GM12878 (cell line): ENCODE measurements around the gene DYSF. TPM values are rescaled to one million over a fixed set of nuclear protein-coding genes. Genes with fewer than 3 reads are reported as not detected.

Experiments used
- ATAC-seq: fragments of 200-7000 bp; cut with Tn5 transposase; 3 replicates; pipeline ENCODE4 v1.9.1; 2020; ENCODE audit warnings: mild to moderate bottlenecking, moderate library complexity
- BruUV-seq: library from RNA; stranded (reverse); fragments of 400-500 nt; replicated peaks from 2 replicates; lab custom pipeline; 2021; lab: Mats Ljungman, UMichigan
- CTCF ChIA-PET: fragments of 300-600 bp; sonication (Branson Sonifier 250); formaldehyde crosslinking; extraction: SDS; loops from one replicate; lab custom pipeline; 2021; ENCODE audit warnings: inconsistent platforms; lab: Yijun Ruan, JAX
- POLR2A ChIA-PET: fragments of 350-600 bp; formaldehyde crosslinking; extraction: SDS; loops from one replicate; lab custom pipeline; 2021; ENCODE audit warnings: inconsistent platforms; lab: Charles Lee
- RAD21 ChIA-PET: fragments of 300-600 bp; sonication (Branson Sonifier 250); formaldehyde crosslinking; loops from one replicate; lab custom pipeline; 2023; ENCODE audit warnings: antibody characterized with exemption; ENCODE audit not compliant: unreplicated experiment; lab: Charles Lee
- SMC1A ChIA-PET: fragments of 300-600 bp; sonication (Branson Sonifier 250); formaldehyde crosslinking; loops from one replicate; lab custom pipeline; 2023; ENCODE audit not compliant: unreplicated experiment, uncharacterized antibody; lab: Charles Lee
- DNase-seq: peaks from one replicate; pipeline ENCODE4 v3.0.0-alpha.2; 2011; ENCODE audit warnings: low read depth, low spot score
- FAIRE-seq: peaks from 3 replicates; lab custom pipeline; 2011; peaks lifted over from hg19 to GRCh38; lab: Jason Lieb, UNC
- H2AFZ ChIP-seq: 2 replicates; pipeline ENCODE4 v1.6.0; 2011; ENCODE audit warnings: low read depth, low read length, control low read depth; ENCODE audit not compliant: control insufficient read depth
- H3K27ac ChIP-seq: 2 replicates; pipeline ENCODE4 v1.5.1; 2011; ENCODE audit warnings: control low read depth; ENCODE audit not compliant: control insufficient read depth, insufficient read depth
- H3K27me3 ChIP-seq, 2 experiments: replicated peaks in 1 of 2; 2 replicates each; pipeline versions ENCODE4 v1.6.0 to v1.6.1; 2011; ENCODE audit warnings: low read length in 1 of 2; ENCODE audit not compliant: control insufficient read depth in 2 of 2, insufficient read depth in 2 of 2
- H3K36me3 ChIP-seq, 2 experiments: 2 replicates each; pipeline ENCODE4 v1.5.1; 2011; ENCODE audit warnings: low read length in 1 of 2; ENCODE audit not compliant: control insufficient read depth in 2 of 2, insufficient read depth in 2 of 2
- H3K4me1 ChIP-seq: 2 replicates; pipeline ENCODE4 v1.6.1; 2011; ENCODE audit warnings: mild to moderate bottlenecking, low read length, moderate library complexity, mixed read lengths; ENCODE audit not compliant: control insufficient read depth, insufficient read depth
- H3K4me2 ChIP-seq: 2 replicates; pipeline ENCODE4 v1.6.0; 2011; ENCODE audit warnings: control low read depth; ENCODE audit not compliant: control insufficient read depth, insufficient read depth
- H3K4me3 ChIP-seq: fragments of 200-600 bp; sonication (generic); 2 replicates; pipeline ENCODE4 v1.5.1; 2016
- H3K79me2 ChIP-seq: 2 replicates; pipeline ENCODE4 v1.6.0; 2011; ENCODE audit warnings: low read length; ENCODE audit not compliant: control insufficient read depth, insufficient read depth
- H3K9ac ChIP-seq: 2 replicates; pipeline ENCODE4 v1.8.0; 2011; ENCODE audit warnings: low read length, control low read depth, mixed read lengths; ENCODE audit not compliant: control insufficient read depth, insufficient read depth
- H3K9me3 ChIP-seq: replicated peaks from 3 replicates; pipeline ENCODE4 v1.5.1; 2011; ENCODE audit warnings: mild to moderate bottlenecking, low read length; ENCODE audit not compliant: control insufficient read depth, insufficient read depth
- H4K20me1 ChIP-seq: 2 replicates; pipeline ENCODE4 v1.6.0; 2011; ENCODE audit not compliant: control insufficient read depth, insufficient read depth
- CBFB ChIP-seq: IDR thresholded peaks from 2 replicates; pipeline ENCODE4 v1.6.1; 2016; ENCODE audit warnings: antibody characterized with exemption, low read depth
- EZH2 ChIP-seq: IDR thresholded peaks from 2 replicates; pipeline ENCODE4 v1.6.1; 2012; ENCODE audit warnings: low read depth, mild to moderate bottlenecking, control low read depth, inconsistent platforms, low read length, borderline replicate concordance; ENCODE audit not compliant: control insufficient read depth
- PAX5 ChIP-seq: IDR thresholded peaks from 2 replicates; pipeline ENCODE4 v1.6.1; 2011; ENCODE audit warnings: low read depth, low read length, borderline replicate concordance
- RCOR1 ChIP-seq: conservative IDR thresholded peaks from 2 replicates; pipeline ENCODE4 v1.6.1; 2012; ENCODE audit warnings: low read depth, low read length, improper control_type of control experiment
- SP1 ChIP-seq: IDR thresholded peaks from one replicate; pipeline ENCODE4 v1.6.1; 2011; ENCODE audit warnings: low read depth, low read length
- TBL1XR1 ChIP-seq: IDR thresholded peaks from 2 replicates; pipeline ENCODE4 v1.6.1; 2012; ENCODE audit warnings: low read depth, low read length, improper control_type of control experiment
- ZNF217 ChIP-seq: fragments of 450-650 bp; IDR thresholded peaks from 2 replicates; pipeline ENCODE4 v1.6.1; 2017; ENCODE audit warnings: antibody characterized with exemption, mild to moderate bottlenecking
- ZNF274 ChIP-seq: IDR thresholded peaks from one replicate; pipeline ENCODE4 v1.8.0; 2011; ENCODE audit not compliant: insufficient read length, insufficient read depth
- ZNF622 ChIP-seq: fragments of 450-650 bp; IDR thresholded peaks from 2 replicates; pipeline ENCODE4 v1.6.1; 2017; ENCODE audit warnings: mild to moderate bottlenecking, inconsistent platforms
- WGBS: methylation state at CpG from one replicate; pipeline ENCODE4 v1.1.6; 2016; ENCODE audit warnings: low lambda C conversion rate; ENCODE audit not compliant: insufficient replicate concordance, insufficient coverage; ENCODE audit errors: missing lambda C conversion rate; 5-methylcytosine and 5-hydroxymethylcytosine counted together
- in situ Hi-C: fragments of 300-500 bp; cut with MboI; formaldehyde crosslinking; loops from 9 replicates; pipeline ENCODE4 v1.14.3; 2018; ENCODE audit warnings: mixed read lengths
- intact Hi-C: fragments of 100-400 bp; cut with micrococcal nuclease; formaldehyde crosslinking; loops from one replicate; pipeline ENCODE4 v1.14.2; 2022; ENCODE audit not compliant: unreplicated experiment
- polyA plus RNA-seq, 11 experiments: library from polyadenylated mRNA; depleted of rRNA in 4 of 11; unstranded in 6 of 11; stranded (reverse) in 5 of 11; fragments of >200 nt; fragmentation: Nextera tagmentation in 4 of 11; fragmentation: Illumina TruSeq in 1 of 11; extraction: Ambion mirVana in 4 of 11; extraction: Trizol in 1 of 11; gene quantifications; 1 replicate in 1 of 11; 2 replicates in 10 of 11; pipeline versions ENCODE4 v1.2.1 to v1.2.3, GENCODE V29; 2011 to 2016; ENCODE audit warnings: inconsistent platforms in 2 of 11, missing spikeins in 2 of 11, low read depth in 1 of 11
- total RNA-seq, 4 experiments: library from RNA; depleted of rRNA in 3 of 4; stranded (reverse); fragments of >200 nt in 3 of 4; fragmentation: Illumina TruSeq in 1 of 4; extraction: Trizol in 1 of 4; gene quantifications; 2 replicates each; pipeline versions ENCODE4 v1.2.1 to v1.2.3, GENCODE V29; 2013 to 2021
- TF ChIP-seq, protein P1 (sequence below): fragments of 450-650 bp; IDR thresholded peaks from 2 replicates; pipeline ENCODE4 v1.6.1; 2016; ENCODE audit warnings: mild to moderate bottlenecking
- TF ChIP-seq, protein P2 (sequence below): IDR thresholded peaks from 2 replicates; pipeline ENCODE4 v1.6.1; 2012; ENCODE audit warnings: low read length, inconsistent platforms

Gene DYSF
- total and polyA plus RNA-seq, 10 of the 15 experiments (the other 5 are each of a cell fraction or from before 2014, with no cell fraction given) = under 0.01 to 0.15 (median 0.03) TPM; not detected in 7

DNA sequence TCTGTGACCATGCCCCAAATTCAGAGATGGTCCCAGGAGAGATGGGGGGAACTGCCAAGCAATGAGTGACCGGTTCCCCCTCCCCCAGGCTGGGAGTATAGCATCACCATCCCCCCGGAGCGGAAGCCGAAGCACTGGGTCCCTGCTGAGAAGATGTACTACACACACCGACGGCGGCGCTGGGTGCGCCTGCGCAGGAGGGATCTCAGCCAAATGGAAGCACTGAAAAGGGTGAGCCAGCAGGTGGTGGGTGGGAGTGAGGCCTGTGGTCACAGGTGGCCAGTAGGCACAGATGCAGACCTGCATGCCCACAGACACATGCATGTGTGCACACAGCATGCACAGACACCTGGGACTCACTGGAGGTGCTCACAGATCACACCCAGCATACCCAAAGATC is 117.2 kb downstream of the DYSF start:
- no peaks in the 10 kb centered on the region for H4K20me1 ChIP-seq
- intact Hi-C loops = no loop called here
- no peaks in the 10 kb centered on the region for H3K4me1 ChIP-seq
- WGBS = 84% methylated on average over 10 of the region's 10 CpGs
- DNase-seq (no peak), FAIRE-seq (no peak), ATAC-seq (no peak)
- H3K36me3 ChIP-seq = no peaks in the 10 kb centered on the region
- no peak overlapping the region for H2AFZ ChIP-seq
- SMC1A ChIA-PET = no interaction called here
- POLR2A ChIA-PET = no interaction called here
- no TSS peak for BruUV-seq
- no peak overlapping the region for H3K27ac ChIP-seq
- no peaks in the 10 kb centered on the region; a peak in 1 of 4 replicates for H3K27me3 ChIP-seq
- in situ Hi-C loops = no loop called here
- CTCF ChIA-PET = no interaction called here
- no peaks in the 10 kb centered on the region for H3K79me2 ChIP-seq
- no peaks in the 10 kb centered on the region; the same call in 2 of the 3 replicates for H3K9me3 ChIP-seq
- H3K4me2 ChIP-seq = no peak overlapping the region
- RAD21 ChIA-PET = no interaction called here
- no peak overlapping the region for H3K9ac ChIP-seq
- no peak overlapping the region for H3K4me3 ChIP-seq
- TF ChIP-seq, protein P1, sequence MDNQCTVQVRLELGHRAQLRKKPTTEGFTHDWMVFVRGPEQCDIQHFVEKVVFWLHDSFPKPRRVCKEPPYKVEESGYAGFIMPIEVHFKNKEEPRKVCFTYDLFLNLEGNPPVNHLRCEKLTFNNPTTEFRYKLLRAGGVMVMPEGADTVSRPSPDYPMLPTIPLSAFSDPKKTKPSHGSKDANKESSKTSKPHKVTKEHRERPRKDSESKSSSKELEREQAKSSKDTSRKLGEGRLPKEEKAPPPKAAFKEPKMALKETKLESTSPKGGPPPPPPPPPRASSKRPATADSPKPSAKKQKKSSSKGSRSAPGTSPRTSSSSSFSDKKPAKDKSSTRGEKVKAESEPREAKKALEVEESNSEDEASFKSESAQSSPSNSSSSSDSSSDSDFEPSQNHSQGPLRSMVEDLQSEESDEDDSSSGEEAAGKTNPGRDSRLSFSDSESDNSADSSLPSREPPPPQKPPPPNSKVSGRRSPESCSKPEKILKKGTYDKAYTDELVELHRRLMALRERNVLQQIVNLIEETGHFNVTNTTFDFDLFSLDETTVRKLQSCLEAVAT = no peak
- TF ChIP-seq EZH2 (no peak), TBL1XR1 (no peak), ZNF622 (no peak), PAX5 (no peak), ZNF217 (no peak), SP1 (no peak), CBFB (no peak), ZNF274 (no peak), RCOR1 (no peak)
- TF ChIP-seq, protein P2, sequence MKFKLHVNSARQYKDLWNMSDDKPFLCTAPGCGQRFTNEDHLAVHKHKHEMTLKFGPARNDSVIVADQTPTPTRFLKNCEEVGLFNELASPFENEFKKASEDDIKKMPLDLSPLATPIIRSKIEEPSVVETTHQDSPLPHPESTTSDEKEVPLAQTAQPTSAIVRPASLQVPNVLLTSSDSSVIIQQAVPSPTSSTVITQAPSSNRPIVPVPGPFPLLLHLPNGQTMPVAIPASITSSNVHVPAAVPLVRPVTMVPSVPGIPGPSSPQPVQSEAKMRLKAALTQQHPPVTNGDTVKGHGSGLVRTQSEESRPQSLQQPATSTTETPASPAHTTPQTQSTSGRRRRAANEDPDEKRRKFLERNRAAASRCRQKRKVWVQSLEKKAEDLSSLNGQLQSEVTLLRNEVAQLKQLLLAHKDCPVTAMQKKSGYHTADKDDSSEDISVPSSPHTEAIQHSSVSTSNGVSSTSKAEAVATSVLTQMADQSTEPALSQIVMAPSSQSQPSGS = no peak
